WI38 (cell line): ENCODE results near the gene ST8SIA4.

Source experiments
- H3K4me3 ChIP-seq: 2 replicates; pipeline ENCODE4 v1.5.1; 2011; ENCODE audit warnings: low read depth, mild to moderate bottlenecking, control low read depth, low read length
- CTCF ChIP-seq: IDR thresholded peaks from 2 replicates; pipeline ENCODE4 v1.5.1; 2012; ENCODE audit warnings: low read depth, mild to moderate bottlenecking, control low read depth, low read length

ST8SIA4 gene

GRCh38 chr5:100758780-100759179 lies 144.3 kb downstream of the ST8SIA4 start:
- TF ChIP-seq CTCF = no peak
- H3K4me3 ChIP-seq = no peak overlapping the region

GRCh38 chr5:100758306-100758705 lies 144.8 kb downstream of the ST8SIA4 start:
- H3K4me3 ChIP-seq = no peak overlapping the region
- no peak for TF ChIP-seq CTCF

GRCh38 chr5:100757618-100758017 lies 145.5 kb downstream of the ST8SIA4 start:
- H3K4me3 ChIP-seq = no peak overlapping the region
- no peak for TF ChIP-seq CTCF
